ENCODE results near the gene MS4A3. TPM values are rescaled to one million over a fixed set of nuclear protein-coding genes. Genes with fewer than 3 reads are reported as not detected.

The MS4A3 gene
- total RNA-seq, 1 donor from 2014 or later, result not detected

- H3K36me3 ChIP-seq, result no peaks in the 10 kb centered on the region
- no peaks in the 10 kb centered on the region for H3K27me3 ChIP-seq (ENCODE audit: low read depth)
- TF ChIP-seq CTCF (IDR thresholded peaks at IDR 0.05), result no peak
- H3K27ac ChIP-seq, result no peak overlapping the region
- no peak for ATAC-seq
- intact Hi-C loops (cut with DNase I), result no loop called here
- no peaks in the 10 kb centered on the region for H3K4me1 ChIP-seq
- no peak for DNase-seq
- H3K4me3 ChIP-seq, result no peak overlapping the region
- H3K9me3 ChIP-seq, result no peaks in the 10 kb centered on the region
Observed at GRCh38 chr11:60116996-60117790, 60.7 kb downstream of the MS4A3 start.

- TF ChIP-seq CTCF (IDR thresholded peaks at IDR 0.05), result no peak
- H3K36me3 ChIP-seq, result no peaks in the 10 kb centered on the region
- no peak for DNase-seq
- H3K4me3 ChIP-seq, result no peak overlapping the region
- no peaks in the 10 kb centered on the region for H3K27me3 ChIP-seq (ENCODE audit: low read depth)
- no peaks in the 10 kb centered on the region for H3K9me3 ChIP-seq
- H3K4me1 ChIP-seq, result no peaks in the 10 kb centered on the region
- no peak overlapping the region for H3K27ac ChIP-seq
- intact Hi-C loops (cut with DNase I), result no loop called here
- no peak for ATAC-seq
Observed at GRCh38 chr11:60118338-60118737, 61.9 kb downstream of the MS4A3 start.

GRCh38 chr11:60119710-60120109, 63.2 kb downstream of the MS4A3 start:
- intact Hi-C loops (cut with DNase I), result no loop called here

More at GRCh38 chr11:60119710-60120109, 63.2 kb downstream of the MS4A3 start:
- no peak overlapping the region for H3K27ac ChIP-seq
- ATAC-seq (peak; percentile 47 to 72), DNase-seq (no peak)
- H3K4me1 ChIP-seq, result no peaks in the 10 kb centered on the region
- no peaks in the 10 kb centered on the region for H3K9me3 ChIP-seq
- no peaks in the 10 kb centered on the region for H3K36me3 ChIP-seq
- H3K4me3 ChIP-seq, result no peak overlapping the region
- TF ChIP-seq CTCF (IDR thresholded peaks at IDR 0.05), result no peak
- H3K27me3 ChIP-seq (ENCODE audit: low read depth), result no peaks in the 10 kb centered on the region

Other genes starting within 250 kb of the MS4A3 start
- 29.7 TPM for gene MRPL16, start 245.9 kb upstream of the MS4A3 start, total RNA-seq
- gene CBLIF, start 211.2 kb upstream of the MS4A3 start, total RNA-seq, result not detected
- 1.7 TPM for gene TCN1, start 190.2 kb upstream of the MS4A3 start, total RNA-seq
- not detected for gene OOSP3, start 177.9 kb upstream of the MS4A3 start, total RNA-seq
- gene OOSP1, start 118.2 kb upstream of the MS4A3 start, total RNA-seq, result not detected
- not detected for gene OOSP4A, start 92.6 kb upstream of the MS4A3 start, total RNA-seq
- gene OOSP4B, start 39.5 kb upstream of the MS4A3 start, total RNA-seq, result not detected
- not detected for gene OOSP2, start 16.3 kb upstream of the MS4A3 start, total RNA-seq
- 19.2 TPM for gene MS4A2, start 32.0 kb downstream of the MS4A3 start, total RNA-seq
- gene MS4A6A, start 126.4 kb downstream of the MS4A3 start, total RNA-seq, result 176 TPM
- 2.7 TPM for gene MS4A4E, start 186.5 kb downstream of the MS4A3 start, total RNA-seq
- 89.5 TPM for gene MS4A4A, start 224.0 kb downstream of the MS4A3 start, total RNA-seq

Data from lower lobe of right lung (tissue), 2 donors.